DOHH2 (cell line): ENCODE results near the gene SENP8.

Source experiments
- H3F3A ChIP-seq: fragments of 200-600 bp; sonication (generic), shearing (Covaris generic); 2 replicates; pipeline ENCODE4 v1.6.0; 2016; ENCODE audit warnings: antibody characterized with exemption, mild to moderate bottlenecking; ENCODE audit not compliant: control insufficient read depth, insufficient read depth
- H3K27ac ChIP-seq: fragments of 200-600 bp; sonication (generic); 2 replicates; pipeline ENCODE4 v1.5.1; 2014; ENCODE audit warnings: low read depth, mild to moderate bottlenecking, low read length, moderate library complexity
- H3K27me3 ChIP-seq: fragments of 200-600 bp; sonication (generic); 2 replicates; pipeline ENCODE4 v1.6.1; 2014; ENCODE audit warnings: mild to moderate bottlenecking, low read length, mixed read lengths; ENCODE audit not compliant: control insufficient read depth
- H3K36me3 ChIP-seq: fragments of 200-600 bp; sonication (generic); 2 replicates; pipeline ENCODE4 v1.6.1; 2014; ENCODE audit warnings: mild to moderate bottlenecking, low read length, moderate library complexity, mixed read lengths; ENCODE audit not compliant: control insufficient read depth
- H3K4me1 ChIP-seq: fragments of 200-600 bp; sonication (generic); 2 replicates; pipeline ENCODE4 v1.6.1; 2014; ENCODE audit warnings: mild to moderate bottlenecking, low read length, mixed read lengths; ENCODE audit not compliant: control insufficient read depth
- H3K4me2 ChIP-seq: fragments of 200-600 bp; sonication (generic); 2 replicates; pipeline ENCODE4 v1.6.0; 2014; ENCODE audit warnings: mild to moderate bottlenecking, low read length, moderate library complexity
- H3K4me3 ChIP-seq: fragments of 200-600 bp; sonication (generic); 2 replicates; pipeline ENCODE4 v1.5.1; 2014; ENCODE audit warnings: mild to moderate bottlenecking, low read length, mixed read lengths
- H3K79me2 ChIP-seq: fragments of 200-600 bp; sonication (generic); 2 replicates; pipeline ENCODE4 v1.6.1; 2014; ENCODE audit warnings: mild to moderate bottlenecking, low read length, mixed read lengths; ENCODE audit not compliant: control insufficient read depth
- H3K9me2 ChIP-seq: fragments of 200-600 bp; sonication (generic); replicated peaks from 2 replicates; pipeline ENCODE4 v1.6.1; 2014; ENCODE audit warnings: mild to moderate bottlenecking, low read length, mixed read lengths; ENCODE audit not compliant: control insufficient read depth
- H3K9me3 ChIP-seq: fragments of 200-600 bp; sonication (generic); 2 replicates; pipeline ENCODE4 v1.6.1; 2014; ENCODE audit warnings: antibody characterized with exemption, low read length, mixed read lengths; ENCODE audit not compliant: control insufficient read depth, insufficient read depth
- H4K20me1 ChIP-seq: fragments of 200-600 bp; sonication (generic); 2 replicates; pipeline ENCODE4 v1.6.0; 2014; ENCODE audit warnings: low read depth, mild to moderate bottlenecking, antibody characterized with exemption, low read length, moderate library complexity; ENCODE audit not compliant: control insufficient read depth, insufficient read depth
- CTCF ChIP-seq: fragments of 200-600 bp; sonication (generic); IDR thresholded peaks from one replicate; pipeline ENCODE4 v1.5.1; 2014; ENCODE audit warnings: antibody characterized with exemption, mild to moderate bottlenecking, low read depth, low read length; ENCODE audit not compliant: poor library complexity, severe bottlenecking
- EZH2phosphoT487 ChIP-seq: fragments of 200-600 bp; sonication (generic); IDR thresholded peaks from 2 replicates; pipeline ENCODE4 v1.6.1; 2017; ENCODE audit warnings: borderline replicate concordance, mild to moderate bottlenecking, antibody characterized with exemption, low read length, moderate library complexity, mixed read lengths

The SENP8 gene

GRCh38 chr15:72155003-72155621 is 36.9 kb downstream of the SENP8 start:
- Histone ChIP-seq H3K4me3 (no peak overlapping the region), H3K9me2 (no peaks in the 10 kb centered on the region), H3K27ac (no peak overlapping the region)

GRCh38 chr15:72155635-72156616 is 37.7 kb downstream of the SENP8 start:
- no peaks in the 10 kb centered on the region for H3K36me3 ChIP-seq
- H3K79me2 ChIP-seq, result no peaks in the 10 kb centered on the region
- H3K4me3 ChIP-seq, result peak overlapping the region; percentile 43
- no peaks in the 10 kb centered on the region for H3K9me2 ChIP-seq
- H3K4me2 ChIP-seq, result peak overlapping the region; percentile 41
- no peaks in the 10 kb centered on the region for H3F3A ChIP-seq
- H3K27me3 ChIP-seq, result no peaks in the 10 kb centered on the region
- no peaks in the 10 kb centered on the region for H3K9me3 ChIP-seq
- peaks cover 10% of the 10 kb centered on the region for H3K4me1 ChIP-seq
- no peaks in the 10 kb centered on the region for H4K20me1 ChIP-seq
- TF ChIP-seq EZH2phosphoT487 (no peak), CTCF (peak; percentile 91)
- no peak overlapping the region for H3K27ac ChIP-seq

More at GRCh38 chr15:72155003-72155621, 36.9 kb downstream of the SENP8 start:
- Histone ChIP-seq H3F3A (no peaks in the 10 kb centered on the region), H3K79me2 (no peaks in the 10 kb centered on the region), H3K9me3 (no peaks in the 10 kb centered on the region), H3K4me2 (peak overlapping the region; percentile 41; the same call in 1 of the 2 replicates), H3K27me3 (no peaks in the 10 kb centered on the region), H4K20me1 (no peaks in the 10 kb centered on the region), H3K4me1 (peaks cover 10% of the 10 kb centered on the region), H3K36me3 (no peaks in the 10 kb centered on the region)
- no peak for TF ChIP-seq EZH2phosphoT487

GRCh38 chr15:72156928-72157327 is 38.7 kb downstream of the SENP8 start:
- Histone ChIP-seq H3K4me2 (no peak overlapping the region), H4K20me1 (no peaks in the 10 kb centered on the region), H3K4me3 (no peak overlapping the region), H3K9me3 (no peaks in the 10 kb centered on the region), H3K27me3 (no peaks in the 10 kb centered on the region), H3K9me2 (no peaks in the 10 kb centered on the region), H3K27ac (no peak overlapping the region), H3K36me3 (no peaks in the 10 kb centered on the region), H3K4me1 (peaks cover 10% of the 10 kb centered on the region), H3K79me2 (no peaks in the 10 kb centered on the region), H3F3A (no peaks in the 10 kb centered on the region)
- no peak for TF ChIP-seq EZH2phosphoT487
- no peak for TF ChIP-seq CTCF
